HCT116 (cell line): ENCODE results near the gene KCNC3. TPM values are rescaled to one million over a fixed set of nuclear protein-coding genes. Genes with fewer than 3 reads are reported as not detected.

ENCODE experiments used
- ATAC-seq: fragments of 200-7000 bp; cut with Tn5 transposase; 2 replicates; pipeline ENCODE4 v1.9.1; 2020; ENCODE audit warnings: mild to moderate bottlenecking, moderate library complexity
- BruUV-seq: library from RNA; stranded (reverse); fragments of 400-500 nt; replicated peaks from 2 replicates; lab custom pipeline; 2021; lab: Mats Ljungman, UMichigan
- CTCF ChIA-PET: fragments of 300-600 bp; sonication (Branson Sonifier 250); formaldehyde crosslinking; loops from one replicate; lab custom pipeline; 2021; ENCODE audit warnings: antibody characterized with exemption; lab: Charles Lee
- POLR2A ChIA-PET: fragments of 300-600, 350-600 bp; sonication (Branson Sonifier 250); formaldehyde crosslinking; loops from one replicate; lab custom pipeline; 2021; ENCODE audit warnings: antibody characterized with exemption; lab: Charles Lee
- RAD21 ChIA-PET, 2 experiments: fragments of 300-600 bp; sonication (Branson Sonifier 250); formaldehyde crosslinking; loops; one replicate each; lab custom pipeline; 2023; ENCODE audit warnings: low total read pairs in 2 of 2; ENCODE audit not compliant: uncharacterized antibody in 2 of 2, unreplicated experiment in 2 of 2, low non-redundant PET in 1 of 2; lab: Charles Lee
- DNase-seq: peaks from one replicate; pipeline ENCODE4 v3.0.0-alpha.2; 2010; ENCODE audit warnings: low read depth, low spot score
- H2AFZ ChIP-seq: fragments of 200-600 bp; shearing (Covaris generic), sonication (generic); 2 replicates; pipeline ENCODE4 v1.6.1; 2017; ENCODE audit warnings: low read depth, mixed run types, mixed read lengths, antibody characterized with exemption, low read length; ENCODE audit not compliant: poor library complexity, severe bottlenecking
- H3K27ac ChIP-seq: 2 replicates; pipeline ENCODE4 v1.5.1; 2012; ENCODE audit warnings: low read depth, low read length
- H3K27me3 ChIP-seq: fragments of 200-600 bp; sonication (generic); 2 replicates; pipeline ENCODE4 v1.6.1; 2016; ENCODE audit warnings: mixed run types, low read length, mixed read lengths; ENCODE audit not compliant: insufficient read depth
- H3K36me3 ChIP-seq, 2 experiments: fragments of 200-500 bp in 1 of 2; fragments of 200-600 bp in 1 of 2; sonication (Bioruptor generic) in 1 of 2; sonication (generic) in 1 of 2; 2 replicates each; pipeline versions ENCODE4 v1.5.1 to v1.6.1; 2014 to 2016; ENCODE audit warnings: low read length in 2 of 2, inconsistent platforms in 1 of 2, mixed read lengths in 1 of 2, mixed run types in 1 of 2; ENCODE audit not compliant: insufficient read depth in 2 of 2, control insufficient read depth in 1 of 2
- H3K4me1 ChIP-seq, 2 experiments: fragments of 200-600 bp in 1 of 2; sonication (generic) in 1 of 2; 2 replicates each; pipeline versions ENCODE4 v1.5.1 to v1.6.1; 2012 to 2017; ENCODE audit warnings: low read length in 2 of 2, inconsistent platforms in 1 of 2, mild to moderate bottlenecking in 1 of 2, mixed read lengths in 1 of 2, mixed run types in 1 of 2, moderate library complexity in 1 of 2; ENCODE audit not compliant: insufficient read depth in 2 of 2, control insufficient read depth in 1 of 2
- H3K4me2 ChIP-seq: fragments of 200-600 bp; sonication (generic); 2 replicates; pipeline ENCODE4 v1.6.1; 2017; ENCODE audit warnings: mixed run types, low read length, mixed read lengths
- H3K4me3 ChIP-seq, 2 experiments: fragments of 200-600 bp in 1 of 2; sonication (generic) in 1 of 2; replicated peaks in 1 of 2; 2 replicates each; pipeline ENCODE4 v1.5.1; 2011 to 2016; ENCODE audit warnings: low read length in 2 of 2, control low read depth in 1 of 2, low read depth in 1 of 2, mild to moderate bottlenecking in 1 of 2, mixed read lengths in 1 of 2, mixed run types in 1 of 2
- H3K79me2 ChIP-seq: fragments of 200-600 bp; sonication (generic); 2 replicates; pipeline ENCODE4 v1.6.1; 2017; ENCODE audit warnings: mild to moderate bottlenecking, mixed run types, low read length, moderate library complexity, mixed read lengths; ENCODE audit not compliant: insufficient read depth
- H3K9ac ChIP-seq: fragments of 200-600 bp; sonication (generic); 2 replicates; pipeline ENCODE4 v1.6.1; 2016; ENCODE audit warnings: low read length, mixed read lengths
- H3K9me2 ChIP-seq: fragments of 200-600 bp; sonication (generic), shearing (Covaris generic); 2 replicates; pipeline ENCODE4 v1.6.1; 2017; ENCODE audit warnings: mixed run types, mild to moderate bottlenecking, moderate library complexity; ENCODE audit not compliant: insufficient read depth
- H3K9me3 ChIP-seq, 2 experiments: fragments of 200-500 bp in 1 of 2; fragments of 200-600 bp in 1 of 2; sonication (Bioruptor generic) in 1 of 2; sonication (generic) in 1 of 2; 2 replicates each; pipeline ENCODE4 v1.6.1; 2014 to 2017; ENCODE audit warnings: low read length in 2 of 2, mixed read lengths in 2 of 2, inconsistent platforms in 1 of 2, low read depth in 1 of 2, mild to moderate bottlenecking in 1 of 2, mixed run types in 1 of 2, moderate library complexity in 1 of 2; ENCODE audit not compliant: control insufficient read depth in 1 of 2, insufficient read depth in 1 of 2
- H4K20me1 ChIP-seq: fragments of 200-600 bp; sonication (generic), shearing (Covaris generic); 2 replicates; pipeline ENCODE4 v1.6.1; 2017; ENCODE audit warnings: mixed run types, mild to moderate bottlenecking, moderate library complexity; ENCODE audit not compliant: insufficient read depth
- CEBPB ChIP-seq: IDR thresholded peaks from 2 replicates; pipeline ENCODE4 v1.6.1; 2012; ENCODE audit warnings: low read depth
- EGR1 ChIP-seq: IDR thresholded peaks from 2 replicates; pipeline ENCODE4 v1.6.1; 2012; ENCODE audit warnings: low read depth
- ELF1 ChIP-seq: IDR thresholded peaks from 2 replicates; pipeline ENCODE4 v1.6.1; 2012; ENCODE audit warnings: low read depth, borderline replicate concordance
- EZH2 ChIP-seq: fragments of 200-600 bp; sonication (generic); IDR thresholded peaks from 2 replicates; pipeline ENCODE4 v1.6.1; 2017; ENCODE audit warnings: antibody characterized with exemption, mixed run types
- EZH2phosphoT487 ChIP-seq: fragments of 200-600 bp; IDR thresholded peaks from 2 replicates; pipeline ENCODE4 v1.6.1; 2018; ENCODE audit warnings: antibody characterized with exemption, borderline replicate concordance
- FOSL1 ChIP-seq: IDR thresholded peaks from 2 replicates; pipeline ENCODE4 v1.6.1; 2012; ENCODE audit warnings: low read depth
- MAX ChIP-seq: IDR thresholded peaks from 2 replicates; pipeline ENCODE4 v1.6.1; 2012
- POLR2AphosphoS5 ChIP-seq: IDR thresholded peaks from 2 replicates; pipeline ENCODE4 v1.6.1; 2011; ENCODE audit warnings: mild to moderate bottlenecking, low read depth, low read length, moderate library complexity
- REST ChIP-seq: IDR thresholded peaks from 2 replicates; pipeline ENCODE4 v1.6.1; 2012; ENCODE audit warnings: low read depth
- SP1 ChIP-seq: IDR thresholded peaks from 2 replicates; pipeline ENCODE4 v1.6.1; 2012; ENCODE audit warnings: low read depth
- SRF ChIP-seq: IDR thresholded peaks from 2 replicates; pipeline ENCODE4 v1.6.1; 2012; ENCODE audit warnings: low read depth
- TCF7L2 ChIP-seq: IDR thresholded peaks from 2 replicates; pipeline ENCODE4 v1.7.0; 2011; ENCODE audit warnings: borderline replicate concordance, inconsistent platforms; ENCODE audit not compliant: insufficient read depth, insufficient read length; ENCODE audit errors: extremely low read depth
- ZFX ChIP-seq: fragments of 450-650 bp; IDR thresholded peaks from 2 replicates; pipeline ENCODE4 v1.6.1; 2017
- ZNF274 ChIP-seq: fragments of 200-500 bp; sonication (Bioruptor generic); IDR thresholded peaks from 2 replicates; pipeline ENCODE4 v1.6.1; 2014; ENCODE audit warnings: mild to moderate bottlenecking, low read depth, low read length, inconsistent platforms
- intact Hi-C: fragments of 100-400 bp; cut with micrococcal nuclease; formaldehyde crosslinking; loops from 2 replicates; pipeline ENCODE4 v1.10.0; 2022
- total RNA-seq: library from RNA; stranded (reverse); gene quantifications from one replicate; pipeline ENCODE4 v1.2.1, GENCODE V29; 2021; ENCODE audit not compliant: unreplicated experiment
- TF ChIP-seq, protein P1 (sequence below), 3 experiments: fragments of 200-600 bp in 1 of 3; sonication (generic) in 1 of 3; IDR thresholded peaks in 2 of 3; conservative IDR thresholded peaks in 1 of 3; 2 replicates each; pipeline ENCODE4 v1.5.1; 2012 to 2017; ENCODE audit warnings: low read depth in 2 of 3, low read length in 2 of 3, antibody characterized with exemption in 1 of 3, borderline replicate concordance in 1 of 3, control low read depth in 1 of 3, mild to moderate bottlenecking in 1 of 3, mixed read lengths in 1 of 3, mixed run types in 1 of 3, moderate library complexity in 1 of 3; ENCODE audit not compliant: insufficient read depth in 1 of 3

KCNC3 gene
- total RNA-seq, 1 experiment from 2014 or later: 6.9 TPM

DNA sequence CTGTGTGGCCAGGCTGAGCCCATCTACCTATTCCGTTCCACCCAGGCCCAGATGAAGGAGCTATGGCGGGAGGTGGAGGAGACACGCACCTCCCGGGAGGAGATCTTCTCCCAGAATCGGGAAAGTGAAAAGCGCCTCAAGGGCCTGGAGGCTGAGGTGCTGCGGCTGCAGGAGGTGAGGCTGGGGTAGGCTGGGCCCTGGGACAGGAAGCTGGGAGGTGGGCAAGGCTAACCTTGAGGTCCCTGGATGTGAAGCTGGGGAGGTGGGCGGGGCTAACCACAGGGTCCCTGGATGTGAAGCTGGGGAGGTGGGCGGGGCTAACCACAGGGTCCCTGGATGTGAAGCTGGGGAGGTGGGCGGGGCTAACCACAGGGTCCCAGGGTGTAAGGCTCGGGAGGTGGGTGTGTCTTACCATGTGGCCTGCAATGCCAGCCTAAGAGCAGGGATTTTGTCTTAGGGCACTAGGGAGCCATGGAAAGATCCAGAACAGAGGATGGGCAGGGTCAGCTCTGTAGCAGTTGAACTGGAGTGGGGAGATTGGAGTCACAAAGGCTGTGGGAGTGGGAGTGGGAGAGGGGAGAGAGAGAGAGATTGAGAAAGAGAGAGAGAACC lies 36.9 kb downstream of the KCNC3 start:
- ATAC-seq: no peak

More for the DNA sequence above, 36.9 kb downstream of the KCNC3 start:
- H3K79me2 ChIP-seq: no peaks in the 10 kb centered on the region
- intact Hi-C loops: no loop called here
- ChIA-PET CTCF (no interaction called here), POLR2A (no interaction called here), RAD21 (no interaction called here)
- no peak overlapping the region for H3K27ac ChIP-seq
- H3K4me1 ChIP-seq: peaks cover 0 to 3% of the 10 kb centered on the region in 2 experiments; a peak in 1 of 4 replicates
- no TSS peak for BruUV-seq
- H3K4me3 ChIP-seq: no peak overlapping the region
- H3K9me2 ChIP-seq: no peaks in the 10 kb centered on the region
- TF ChIP-seq ZNF274 (no peak), SRF (no peak), MAX (no peak), ELF1 (no peak), EZH2phosphoT487 (no peak), REST (no peak), EZH2 (no peak), POLR2AphosphoS5 (no peak), EGR1 (no peak), FOSL1 (no peak), CEBPB (no peak), ZFX (no peak), SP1 (no peak), TCF7L2 (no peak)
- TF ChIP-seq, protein P1, sequence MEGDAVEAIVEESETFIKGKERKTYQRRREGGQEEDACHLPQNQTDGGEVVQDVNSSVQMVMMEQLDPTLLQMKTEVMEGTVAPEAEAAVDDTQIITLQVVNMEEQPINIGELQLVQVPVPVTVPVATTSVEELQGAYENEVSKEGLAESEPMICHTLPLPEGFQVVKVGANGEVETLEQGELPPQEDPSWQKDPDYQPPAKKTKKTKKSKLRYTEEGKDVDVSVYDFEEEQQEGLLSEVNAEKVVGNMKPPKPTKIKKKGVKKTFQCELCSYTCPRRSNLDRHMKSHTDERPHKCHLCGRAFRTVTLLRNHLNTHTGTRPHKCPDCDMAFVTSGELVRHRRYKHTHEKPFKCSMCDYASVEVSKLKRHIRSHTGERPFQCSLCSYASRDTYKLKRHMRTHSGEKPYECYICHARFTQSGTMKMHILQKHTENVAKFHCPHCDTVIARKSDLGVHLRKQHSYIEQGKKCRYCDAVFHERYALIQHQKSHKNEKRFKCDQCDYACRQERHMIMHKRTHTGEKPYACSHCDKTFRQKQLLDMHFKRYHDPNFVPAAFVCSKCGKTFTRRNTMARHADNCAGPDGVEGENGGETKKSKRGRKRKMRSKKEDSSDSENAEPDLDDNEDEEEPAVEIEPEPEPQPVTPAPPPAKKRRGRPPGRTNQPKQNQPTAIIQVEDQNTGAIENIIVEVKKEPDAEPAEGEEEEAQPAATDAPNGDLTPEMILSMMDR (IDR thresholded peaks at IDR 0.05 in 2 of 3, conservative IDR thresholded peaks at IDR 0.05 in 1 of 3; ENCODE audit: borderline replicate concordance in 1 of 3, insufficient read depth in 1 of 3, low read depth in 2 of 3, low read length in 2 of 3): no peak
- TF ChIP-seq, all 23 proteins: peak for 0
- no peaks in the 10 kb centered on the region for H4K20me1 ChIP-seq
- H3K9me3 ChIP-seq: no peaks in the 10 kb centered on the region
- H3K4me2 ChIP-seq: no peak overlapping the region
- H3K9ac ChIP-seq: no peak overlapping the region
- H2AFZ ChIP-seq: no peak overlapping the region
- no peak for DNase-seq
- no peaks in the 10 kb centered on the region for H3K27me3 ChIP-seq
- peaks cover 0 to 15% of the 10 kb centered on the region in 2 experiments for H3K36me3 ChIP-seq
